SK-N-SH treated with all-trans-retinoic acid at 6 μM for 48 hours (cell line): ENCODE data around the gene PRKAR1B.

Experiments
- ATAC-seq: fragments of 200-7000 bp; cut with Tn5 transposase; 3 replicates; pipeline ENCODE4 v1.9.1; 2020; ENCODE audit warnings: mild to moderate bottlenecking, moderate library complexity
- CREB5 ChIP-seq: fragments of 250-450 bp; sonication (Bioruptor Pico); IDR thresholded peaks from 2 replicates; pipeline ENCODE4 v1.5.1; 2020; ENCODE audit warnings: low read depth, mild to moderate bottlenecking, moderate library complexity
- CSDC2 ChIP-seq: fragments of 250-450 bp; sonication (Bioruptor Pico); IDR thresholded peaks from 2 replicates; pipeline ENCODE4 v1.5.0; 2020; ENCODE audit warnings: mild to moderate bottlenecking, moderate library complexity
- CSRNP3 ChIP-seq: fragments of 250-450 bp; sonication (Bioruptor Pico); IDR thresholded peaks from 2 replicates; pipeline ENCODE4 v1.5.1; 2021; ENCODE audit warnings: mild to moderate bottlenecking, moderate library complexity
- ESRRG ChIP-seq: fragments of 250-450 bp; sonication (Bioruptor Pico); IDR thresholded peaks from 2 replicates; pipeline ENCODE4 v1.6.1; 2021; ENCODE audit warnings: mild to moderate bottlenecking
- GLIS3 ChIP-seq: fragments of 250-450 bp; sonication (Bioruptor Pico); IDR thresholded peaks from 2 replicates; pipeline ENCODE4 v1.5.0; 2020; ENCODE audit warnings: mild to moderate bottlenecking, moderate library complexity
- ISL1 ChIP-seq: fragments of 250-450 bp; sonication (Bioruptor Pico); IDR thresholded peaks from 2 replicates; pipeline ENCODE4 v2.1.2; 2022; ENCODE audit warnings: mild to moderate bottlenecking, moderate library complexity
- POU6F1 ChIP-seq: fragments of 250-450 bp; sonication (Bioruptor Pico); IDR thresholded peaks from 2 replicates; pipeline ENCODE4 v1.8.0; 2021; ENCODE audit warnings: low read depth, mild to moderate bottlenecking, moderate library complexity, borderline replicate concordance
- PPARA ChIP-seq: fragments of 250-450 bp; sonication (Bioruptor Pico); IDR thresholded peaks from 2 replicates; pipeline ENCODE4 v1.5.0; 2020; ENCODE audit warnings: mild to moderate bottlenecking, borderline replicate concordance
- RARB ChIP-seq: fragments of 250-450 bp; sonication (Bioruptor Pico); IDR thresholded peaks from 2 replicates; pipeline ENCODE4 v1.8.0; 2021; ENCODE audit warnings: mild to moderate bottlenecking, moderate library complexity
- SNAI2 ChIP-seq: fragments of 250-450 bp; sonication (Bioruptor Pico); IDR thresholded peaks from 2 replicates; pipeline ENCODE4 v1.5.0; 2020; ENCODE audit warnings: mild to moderate bottlenecking, moderate library complexity
- TCF4 ChIP-seq: fragments of 250-450 bp; sonication (Bioruptor Pico); IDR thresholded peaks from 2 replicates; pipeline ENCODE4 v1.8.0; 2021; ENCODE audit warnings: mild to moderate bottlenecking, moderate library complexity, borderline replicate concordance
- TOX ChIP-seq: fragments of 250-450 bp; sonication (Bioruptor Pico); IDR thresholded peaks from 2 replicates; pipeline ENCODE4 v1.8.0; 2021; ENCODE audit warnings: mild to moderate bottlenecking, moderate library complexity, borderline replicate concordance
- TSHZ2 ChIP-seq: fragments of 250-450 bp; sonication (Bioruptor Pico); IDR thresholded peaks from 2 replicates; pipeline ENCODE4 v1.5.0; 2020; ENCODE audit warnings: mild to moderate bottlenecking, moderate library complexity
- ZFP3 ChIP-seq: fragments of 250-450 bp; sonication (Bioruptor Pico); IDR thresholded peaks from 2 replicates; pipeline ENCODE4 v1.5.0; 2020; ENCODE audit warnings: mild to moderate bottlenecking, moderate library complexity
- ZFP30 ChIP-seq: fragments of 450-650 bp; formaldehyde crosslinking; IDR thresholded peaks from 2 replicates; pipeline ENCODE4 v1.5.0; 2022; ENCODE audit warnings: mild to moderate bottlenecking, moderate library complexity
- ZNF8 ChIP-seq: fragments of 450-650 bp; formaldehyde crosslinking; IDR thresholded peaks from 2 replicates; pipeline ENCODE4 v1.5.0; 2020; ENCODE audit warnings: mild to moderate bottlenecking, moderate library complexity

The PRKAR1B gene

GRCh38 chr7:585873-586272 is 141.2 kb downstream of the PRKAR1B start (continued):
- TF ChIP-seq CSRNP3 (CRISPR knock-in tag): no peak

- no peak for TF ChIP-seq ZFP3 (CRISPR knock-in tag)
- no peak for TF ChIP-seq CREB5 (CRISPR knock-in tag)
- ATAC-seq: no peak
Observed at GRCh38 chr7:585229-585711, 141.8 kb downstream of the PRKAR1B start.

- no peak for TF ChIP-seq TOX (CRISPR knock-in tag)
- no peak for TF ChIP-seq RARB
- no peak for TF ChIP-seq ZFP3 (CRISPR knock-in tag)
- no peak for TF ChIP-seq ZFP30
- no peak for TF ChIP-seq CSDC2 (CRISPR knock-in tag)
- TF ChIP-seq ZNF8: no peak
- TF ChIP-seq GLIS3 (CRISPR knock-in tag): no peak
- no peak for TF ChIP-seq CSRNP3 (CRISPR knock-in tag)
- no peak for TF ChIP-seq ESRRG (CRISPR knock-in tag)
- no peak for TF ChIP-seq ISL1 (CRISPR knock-in tag)
- TF ChIP-seq SNAI2 (CRISPR knock-in tag): no peak
- no peak for TF ChIP-seq PPARA (CRISPR knock-in tag)
- no peak for ATAC-seq
Observed at GRCh38 chr7:584820-585219, 142.3 kb downstream of the PRKAR1B start.

- no peak for TF ChIP-seq CSDC2 (CRISPR knock-in tag)
- no peak for TF ChIP-seq TCF4
- TF ChIP-seq RARB: no peak
- no peak for TF ChIP-seq POU6F1 (CRISPR knock-in tag)
- TF ChIP-seq ZFP30: no peak
- no peak for TF ChIP-seq SNAI2 (CRISPR knock-in tag)
- no peak for TF ChIP-seq ZFP3 (CRISPR knock-in tag)
- no peak for TF ChIP-seq CSRNP3 (CRISPR knock-in tag)
- TF ChIP-seq TSHZ2 (CRISPR knock-in tag): no peak
- TF ChIP-seq, all 23 proteins: peak for 0
- no peak for ATAC-seq
Observed at GRCh38 chr7:584122-584465, 143.0 kb downstream of the PRKAR1B start.
